Measurements from ENCODE around the gene CHMP4B.

The CHMP4B gene

DNA sequence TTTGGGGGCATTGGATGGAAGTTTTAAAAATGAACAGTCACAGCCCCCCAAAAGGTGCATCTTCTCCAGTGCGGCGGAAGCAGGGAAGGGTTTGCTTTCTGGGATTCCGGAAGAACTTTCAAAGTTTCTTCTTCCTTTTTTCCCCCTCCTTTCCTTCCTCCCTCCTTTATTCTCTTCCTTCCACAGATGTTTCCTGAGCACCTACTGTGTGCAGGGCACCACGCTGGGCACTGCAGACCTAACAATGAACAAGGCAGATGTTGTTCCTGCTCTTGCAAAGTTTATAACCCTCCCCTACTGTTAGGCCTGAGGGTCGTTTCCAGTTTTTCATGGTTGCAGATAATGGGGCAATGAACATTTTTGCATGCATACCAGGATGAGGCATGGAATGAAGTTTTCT, 58.1 kb downstream of the CHMP4B start:
- Histone ChIP-seq H3K4me2 (ENCODE audit: low read length) (no peak overlapping the region), H3K9me2 (replicated peaks; ENCODE audit: control insufficient read depth, low read length) (no peaks in the 10 kb centered on the region), H3K36me3 (ENCODE audit: control insufficient read depth, low read length) (no peaks in the 10 kb centered on the region), H3K4me1 (ENCODE audit: control insufficient read depth, low read length) (peaks cover 1% of the 10 kb centered on the region; the same call in 1 of the 2 replicates), H3K27ac (ENCODE audit: low read depth, low read length) (no peak overlapping the region), H4K20me1 (ENCODE audit: control insufficient read depth, insufficient read depth, low read depth, low read length) (no peaks in the 10 kb centered on the region), H3K4me3 (ENCODE audit: low read length) (no peak overlapping the region), H3F3A (ENCODE audit: control insufficient read depth, insufficient read depth) (no peaks in the 10 kb centered on the region), H3K9me3 (ENCODE audit: control insufficient read depth, insufficient read depth, low read length) (no peaks in the 10 kb centered on the region), H3K27me3 (ENCODE audit: control insufficient read depth, low read length) (no peaks in the 10 kb centered on the region), H3K79me2 (ENCODE audit: control insufficient read depth, low read length) (no peaks in the 10 kb centered on the region)
- TF ChIP-seq EZH2phosphoT487 (IDR thresholded peaks at IDR 0.05; ENCODE audit: borderline replicate concordance, low read length), result no peak
- TF ChIP-seq, protein P1, sequence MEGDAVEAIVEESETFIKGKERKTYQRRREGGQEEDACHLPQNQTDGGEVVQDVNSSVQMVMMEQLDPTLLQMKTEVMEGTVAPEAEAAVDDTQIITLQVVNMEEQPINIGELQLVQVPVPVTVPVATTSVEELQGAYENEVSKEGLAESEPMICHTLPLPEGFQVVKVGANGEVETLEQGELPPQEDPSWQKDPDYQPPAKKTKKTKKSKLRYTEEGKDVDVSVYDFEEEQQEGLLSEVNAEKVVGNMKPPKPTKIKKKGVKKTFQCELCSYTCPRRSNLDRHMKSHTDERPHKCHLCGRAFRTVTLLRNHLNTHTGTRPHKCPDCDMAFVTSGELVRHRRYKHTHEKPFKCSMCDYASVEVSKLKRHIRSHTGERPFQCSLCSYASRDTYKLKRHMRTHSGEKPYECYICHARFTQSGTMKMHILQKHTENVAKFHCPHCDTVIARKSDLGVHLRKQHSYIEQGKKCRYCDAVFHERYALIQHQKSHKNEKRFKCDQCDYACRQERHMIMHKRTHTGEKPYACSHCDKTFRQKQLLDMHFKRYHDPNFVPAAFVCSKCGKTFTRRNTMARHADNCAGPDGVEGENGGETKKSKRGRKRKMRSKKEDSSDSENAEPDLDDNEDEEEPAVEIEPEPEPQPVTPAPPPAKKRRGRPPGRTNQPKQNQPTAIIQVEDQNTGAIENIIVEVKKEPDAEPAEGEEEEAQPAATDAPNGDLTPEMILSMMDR (IDR thresholded peaks at IDR 0.05; ENCODE audit: low read depth, low read length, poor library complexity, severe bottlenecking), result no peak

DNA sequence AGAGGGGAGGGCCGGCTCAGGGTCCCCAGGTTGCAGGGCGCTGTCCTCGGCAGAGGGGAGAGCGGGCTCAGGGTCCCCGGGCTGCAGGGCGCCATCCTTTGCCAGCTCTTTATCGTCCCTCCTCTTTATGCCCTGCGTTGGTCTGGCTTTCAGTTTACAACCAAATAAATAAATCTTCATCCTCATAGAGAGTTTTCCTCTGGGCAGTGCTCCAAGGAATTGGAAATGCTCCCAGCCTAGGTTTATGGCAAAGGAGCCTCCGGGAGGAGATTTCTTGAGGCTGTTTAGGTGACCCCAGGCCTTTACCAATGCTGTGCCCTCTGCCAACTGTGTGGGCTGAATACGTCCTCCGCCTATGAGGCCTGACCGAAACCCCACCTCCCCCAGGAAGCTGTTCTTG, 60.2 kb downstream of the CHMP4B start:
- TF ChIP-seq EZH2phosphoT487 (IDR thresholded peaks at IDR 0.05; ENCODE audit: borderline replicate concordance, low read length), result no peak
- TF ChIP-seq, protein P1 (IDR thresholded peaks at IDR 0.05; ENCODE audit: low read depth, low read length, poor library complexity, severe bottlenecking), result no peak
- Histone ChIP-seq H3K4me3 (ENCODE audit: low read length) (no peak overlapping the region), H3K79me2 (ENCODE audit: control insufficient read depth, low read length) (no peaks in the 10 kb centered on the region), H3K4me2 (ENCODE audit: low read length) (no peak overlapping the region), H3K9me2 (replicated peaks; ENCODE audit: control insufficient read depth, low read length) (no peaks in the 10 kb centered on the region), H3F3A (ENCODE audit: control insufficient read depth, insufficient read depth) (no peaks in the 10 kb centered on the region), H3K9me3 (ENCODE audit: control insufficient read depth, insufficient read depth, low read length) (no peaks in the 10 kb centered on the region), H3K27me3 (ENCODE audit: control insufficient read depth, low read length) (no peaks in the 10 kb centered on the region), H3K36me3 (ENCODE audit: control insufficient read depth, low read length) (no peaks in the 10 kb centered on the region), H3K27ac (ENCODE audit: low read depth, low read length) (no peak overlapping the region), H3K4me1 (ENCODE audit: control insufficient read depth, low read length) (peaks cover 18% of the 10 kb centered on the region), H4K20me1 (ENCODE audit: control insufficient read depth, insufficient read depth, low read depth, low read length) (no peaks in the 10 kb centered on the region)

- peaks cover 18% of the 10 kb centered on the region for H3K4me1 ChIP-seq (ENCODE audit: control insufficient read depth, low read length)
- no peaks in the 10 kb centered on the region for H3K79me2 ChIP-seq (ENCODE audit: control insufficient read depth, low read length)
- H3K36me3 ChIP-seq (ENCODE audit: control insufficient read depth, low read length), result no peaks in the 10 kb centered on the region
- no peaks in the 10 kb centered on the region for H3F3A ChIP-seq (ENCODE audit: control insufficient read depth, insufficient read depth)
- no peaks in the 10 kb centered on the region for H4K20me1 ChIP-seq (ENCODE audit: control insufficient read depth, insufficient read depth, low read depth, low read length)
- H3K27ac ChIP-seq (ENCODE audit: low read depth, low read length), result no peak overlapping the region
- no peak for TF ChIP-seq EZH2phosphoT487 (IDR thresholded peaks at IDR 0.05; ENCODE audit: borderline replicate concordance, low read length)
- TF ChIP-seq, protein P1 (IDR thresholded peaks at IDR 0.05; ENCODE audit: low read depth, low read length, poor library complexity, severe bottlenecking), result no peak
- no peaks in the 10 kb centered on the region for H3K27me3 ChIP-seq (ENCODE audit: control insufficient read depth, low read length)
- H3K4me2 ChIP-seq (ENCODE audit: low read length), result no peak overlapping the region
- H3K9me2 ChIP-seq (replicated peaks; ENCODE audit: control insufficient read depth, low read length), result no peaks in the 10 kb centered on the region
- H3K9me3 ChIP-seq (ENCODE audit: control insufficient read depth, insufficient read depth, low read length), result no peaks in the 10 kb centered on the region; the same call in 1 of the 2 replicates
- no peak overlapping the region for H3K4me3 ChIP-seq (ENCODE audit: low read length)
Measured at GRCh38 chr20:33874129-33874528, 63.0 kb downstream of the CHMP4B start.
